HEK293 (cell line): ENCODE results near the gene TCF7L1.

ENCODE experiments used
- TRIM28 ChIP-seq: IDR thresholded peaks from 2 replicates; pipeline ENCODE4 v1.6.1; 2011; ENCODE audit warnings: low read length, control low read depth, borderline replicate concordance
- ZNF121 ChIP-seq: fragments of 450-650 bp; formaldehyde crosslinking; IDR thresholded peaks from 2 replicates; pipeline ENCODE4 v1.5.1; 2016; ENCODE audit warnings: missing biosample characterization, missing genetic modification characterization
- ZNF221 ChIP-seq: fragments of 450-650 bp; formaldehyde crosslinking; IDR thresholded peaks from 2 replicates; pipeline ENCODE4 v1.5.1; 2017; ENCODE audit warnings: missing biosample characterization, missing genetic modification characterization, borderline replicate concordance
- ZNF23 ChIP-seq: fragments of 450-650 bp; formaldehyde crosslinking; IDR thresholded peaks from 2 replicates; pipeline ENCODE4 v1.5.1; 2016; ENCODE audit warnings: missing biosample characterization, missing genetic modification characterization, borderline replicate concordance
- ZNF248 ChIP-seq: fragments of 450-650 bp; formaldehyde crosslinking; IDR thresholded peaks from 2 replicates; pipeline ENCODE4 v1.5.1; 2017; ENCODE audit warnings: missing biosample characterization, missing genetic modification characterization
- ZNF292 ChIP-seq: fragments of 450-650 bp; formaldehyde crosslinking; IDR thresholded peaks from 2 replicates; pipeline ENCODE4 v1.5.1; 2016; ENCODE audit warnings: low read depth, missing biosample characterization, missing genetic modification characterization, borderline replicate concordance
- ZNF335 ChIP-seq: fragments of 450-650 bp; formaldehyde crosslinking; conservative IDR thresholded peaks from 2 replicates; pipeline ENCODE4 v1.5.1; 2016; ENCODE audit warnings: missing biosample characterization, missing genetic modification characterization
- ZNF350 ChIP-seq: fragments of 450-650 bp; formaldehyde crosslinking; IDR thresholded peaks from 2 replicates; pipeline ENCODE4 v1.5.0; 2017; ENCODE audit warnings: missing biosample characterization, mild to moderate bottlenecking, missing genetic modification characterization
- ZNF37A ChIP-seq: fragments of 450-650 bp; IDR thresholded peaks from 2 replicates; pipeline ENCODE4 v1.5.1; 2018; ENCODE audit warnings: missing biosample characterization, missing genetic modification characterization
- ZNF404 ChIP-seq: fragments of 450-650 bp; formaldehyde crosslinking; IDR thresholded peaks from 2 replicates; pipeline ENCODE4 v1.5.1; 2017; ENCODE audit warnings: missing biosample characterization, missing genetic modification characterization
- ZNF426 ChIP-seq: fragments of 450-650 bp; formaldehyde crosslinking; IDR thresholded peaks from 2 replicates; pipeline ENCODE4 v1.5.1; 2017; ENCODE audit warnings: missing biosample characterization, missing genetic modification characterization, mild to moderate bottlenecking, inconsistent platforms, moderate library complexity
- ZNF433 ChIP-seq: fragments of 450-650 bp; formaldehyde crosslinking; IDR thresholded peaks from 2 replicates; pipeline ENCODE4 v1.5.1; 2016; ENCODE audit warnings: missing biosample characterization, missing genetic modification characterization, low read depth
- ZNF510 ChIP-seq: fragments of 450-650 bp; formaldehyde crosslinking; IDR thresholded peaks from 2 replicates; pipeline ENCODE4 v1.5.1; 2018; ENCODE audit warnings: mild to moderate bottlenecking, missing genetic modification characterization, missing biosample characterization; ENCODE audit not compliant: insufficient replicate concordance
- ZNF544 ChIP-seq: fragments of 450-650 bp; formaldehyde crosslinking; IDR thresholded peaks from 2 replicates; pipeline ENCODE4 v1.5.0; 2017; ENCODE audit warnings: missing biosample characterization, missing genetic modification characterization
- ZNF555 ChIP-seq: fragments of 450-650 bp; formaldehyde crosslinking; conservative IDR thresholded peaks from 2 replicates; pipeline ENCODE4 v1.5.1; 2017; ENCODE audit warnings: missing biosample characterization, mild to moderate bottlenecking, missing genetic modification characterization, inconsistent platforms
- ZNF585B ChIP-seq: fragments of 450-650 bp; formaldehyde crosslinking; IDR thresholded peaks from 2 replicates; pipeline ENCODE4 v1.5.1; 2016; ENCODE audit warnings: missing biosample characterization, missing genetic modification characterization
- ZNF610 ChIP-seq: fragments of 450-650 bp; formaldehyde crosslinking; IDR thresholded peaks from 2 replicates; pipeline ENCODE4 v1.5.1; 2016; ENCODE audit warnings: missing biosample characterization, missing genetic modification characterization, borderline replicate concordance
- ZNF629 ChIP-seq: fragments of 450-650 bp; formaldehyde crosslinking; IDR thresholded peaks from 2 replicates; pipeline ENCODE4 v1.5.1; 2017; ENCODE audit warnings: missing biosample characterization, missing genetic modification characterization
- ZNF670 ChIP-seq: fragments of 450-650 bp; formaldehyde crosslinking; IDR thresholded peaks from 2 replicates; pipeline ENCODE4 v1.5.1; 2016; ENCODE audit warnings: missing biosample characterization, missing genetic modification characterization, low read depth
- ZNF677 ChIP-seq: fragments of 450-650 bp; IDR thresholded peaks from 2 replicates; pipeline ENCODE4 v1.5.0; 2018; ENCODE audit warnings: missing biosample characterization, mild to moderate bottlenecking, missing genetic modification characterization, moderate library complexity
- TF ChIP-seq, protein P1 (sequence below): fragments of 450-650 bp; formaldehyde crosslinking; IDR thresholded peaks from 2 replicates; pipeline ENCODE4 v1.5.1; 2016; ENCODE audit warnings: missing biosample characterization, missing genetic modification characterization, borderline replicate concordance
- TF ChIP-seq, protein P2 (sequence below): fragments of 450-650 bp; formaldehyde crosslinking; IDR thresholded peaks from 2 replicates; pipeline ENCODE4 v1.5.1; 2016; ENCODE audit warnings: missing biosample characterization, missing genetic modification characterization
- TF ChIP-seq, protein P3 (sequence below): fragments of 450-650 bp; formaldehyde crosslinking; IDR thresholded peaks from 2 replicates; pipeline ENCODE4 v1.5.1; 2016; ENCODE audit warnings: missing biosample characterization, missing genetic modification characterization, low read depth
- TF ChIP-seq, protein P4 (sequence below): fragments of 450-650 bp; formaldehyde crosslinking; IDR thresholded peaks from 2 replicates; pipeline ENCODE4 v1.5.1; 2016; ENCODE audit warnings: missing biosample characterization, missing genetic modification characterization
- TF ChIP-seq, protein P5 (sequence below): fragments of 450-650 bp; formaldehyde crosslinking; IDR thresholded peaks from 2 replicates; pipeline ENCODE4 v1.5.1; 2016; ENCODE audit warnings: missing biosample characterization, missing genetic modification characterization

Gene TCF7L1

DNA sequence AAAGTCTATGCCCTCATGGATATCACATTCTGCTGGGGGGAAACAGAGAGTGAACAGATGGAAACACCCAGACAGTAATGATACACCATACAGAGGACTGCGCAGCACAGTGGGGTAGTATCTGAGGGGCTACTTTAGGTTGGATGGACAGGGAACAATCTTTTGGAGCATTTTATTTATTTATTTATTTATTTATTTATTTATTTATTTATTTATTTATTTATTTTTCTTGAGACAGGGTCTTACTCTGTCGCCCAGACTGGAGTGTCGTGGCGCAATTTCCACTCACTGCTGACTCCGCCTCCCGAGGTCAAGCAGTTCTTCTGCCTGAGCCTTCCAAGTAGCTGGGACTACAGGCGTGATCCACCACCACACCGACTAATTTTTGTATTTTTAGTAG lies 105.4 kb downstream of the TCF7L1 start (continued):
- TF ChIP-seq, protein P1, sequence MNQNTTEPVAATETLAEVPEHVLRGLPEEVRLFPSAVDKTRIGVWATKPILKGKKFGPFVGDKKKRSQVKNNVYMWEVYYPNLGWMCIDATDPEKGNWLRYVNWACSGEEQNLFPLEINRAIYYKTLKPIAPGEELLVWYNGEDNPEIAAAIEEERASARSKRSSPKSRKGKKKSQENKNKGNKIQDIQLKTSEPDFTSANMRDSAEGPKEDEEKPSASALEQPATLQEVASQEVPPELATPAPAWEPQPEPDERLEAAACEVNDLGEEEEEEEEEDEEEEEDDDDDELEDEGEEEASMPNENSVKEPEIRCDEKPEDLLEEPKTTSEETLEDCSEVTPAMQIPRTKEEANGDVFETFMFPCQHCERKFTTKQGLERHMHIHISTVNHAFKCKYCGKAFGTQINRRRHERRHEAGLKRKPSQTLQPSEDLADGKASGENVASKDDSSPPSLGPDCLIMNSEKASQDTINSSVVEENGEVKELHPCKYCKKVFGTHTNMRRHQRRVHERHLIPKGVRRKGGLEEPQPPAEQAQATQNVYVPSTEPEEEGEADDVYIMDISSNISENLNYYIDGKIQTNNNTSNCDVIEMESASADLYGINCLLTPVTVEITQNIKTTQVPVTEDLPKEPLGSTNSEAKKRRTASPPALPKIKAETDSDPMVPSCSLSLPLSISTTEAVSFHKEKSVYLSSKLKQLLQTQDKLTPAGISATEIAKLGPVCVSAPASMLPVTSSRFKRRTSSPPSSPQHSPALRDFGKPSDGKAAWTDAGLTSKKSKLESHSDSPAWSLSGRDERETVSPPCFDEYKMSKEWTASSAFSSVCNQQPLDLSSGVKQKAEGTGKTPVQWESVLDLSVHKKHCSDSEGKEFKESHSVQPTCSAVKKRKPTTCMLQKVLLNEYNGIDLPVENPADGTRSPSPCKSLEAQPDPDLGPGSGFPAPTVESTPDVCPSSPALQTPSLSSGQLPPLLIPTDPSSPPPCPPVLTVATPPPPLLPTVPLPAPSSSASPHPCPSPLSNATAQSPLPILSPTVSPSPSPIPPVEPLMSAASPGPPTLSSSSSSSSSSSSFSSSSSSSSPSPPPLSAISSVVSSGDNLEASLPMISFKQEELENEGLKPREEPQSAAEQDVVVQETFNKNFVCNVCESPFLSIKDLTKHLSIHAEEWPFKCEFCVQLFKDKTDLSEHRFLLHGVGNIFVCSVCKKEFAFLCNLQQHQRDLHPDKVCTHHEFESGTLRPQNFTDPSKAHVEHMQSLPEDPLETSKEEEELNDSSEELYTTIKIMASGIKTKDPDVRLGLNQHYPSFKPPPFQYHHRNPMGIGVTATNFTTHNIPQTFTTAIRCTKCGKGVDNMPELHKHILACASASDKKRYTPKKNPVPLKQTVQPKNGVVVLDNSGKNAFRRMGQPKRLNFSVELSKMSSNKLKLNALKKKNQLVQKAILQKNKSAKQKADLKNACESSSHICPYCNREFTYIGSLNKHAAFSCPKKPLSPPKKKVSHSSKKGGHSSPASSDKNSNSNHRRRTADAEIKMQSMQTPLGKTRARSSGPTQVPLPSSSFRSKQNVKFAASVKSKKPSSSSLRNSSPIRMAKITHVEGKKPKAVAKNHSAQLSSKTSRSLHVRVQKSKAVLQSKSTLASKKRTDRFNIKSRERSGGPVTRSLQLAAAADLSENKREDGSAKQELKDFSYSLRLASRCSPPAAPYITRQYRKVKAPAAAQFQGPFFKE (tag by site-specific recombination) = no peak
- TF ChIP-seq ZNF585B (tag by site-specific recombination) (no peak), TRIM28 (no peak), ZNF426 (peak; percentile 81), ZNF350 (no peak), ZNF433 (tag by site-specific recombination) (0 out of 2 replicates have a peak, but pooled peaks have one; percentile 29), ZNF670 (no peak), ZNF37A (tag by site-specific recombination) (no peak), ZNF121 (no peak), ZNF248 (tag by site-specific recombination) (no peak), ZNF555 (tag by site-specific recombination) (peak; percentile 76), ZNF610 (tag by site-specific recombination) (no peak), ZNF335 (tag by site-specific recombination) (no peak), ZNF629 (tag by site-specific recombination) (peak; percentile 36; the same call in 1 of the 2 replicates), ZNF404 (tag by site-specific recombination) (no peak), ZNF221 (tag by site-specific recombination) (no peak), ZNF510 (tag by site-specific recombination) (peak; percentile 48), ZNF544 (tag by site-specific recombination) (no peak), ZNF292 (tag by site-specific recombination) (no peak), ZNF23 (tag by site-specific recombination) (no peak), ZNF677 (tag by site-specific recombination) (no peak)
- TF ChIP-seq, protein P2, sequence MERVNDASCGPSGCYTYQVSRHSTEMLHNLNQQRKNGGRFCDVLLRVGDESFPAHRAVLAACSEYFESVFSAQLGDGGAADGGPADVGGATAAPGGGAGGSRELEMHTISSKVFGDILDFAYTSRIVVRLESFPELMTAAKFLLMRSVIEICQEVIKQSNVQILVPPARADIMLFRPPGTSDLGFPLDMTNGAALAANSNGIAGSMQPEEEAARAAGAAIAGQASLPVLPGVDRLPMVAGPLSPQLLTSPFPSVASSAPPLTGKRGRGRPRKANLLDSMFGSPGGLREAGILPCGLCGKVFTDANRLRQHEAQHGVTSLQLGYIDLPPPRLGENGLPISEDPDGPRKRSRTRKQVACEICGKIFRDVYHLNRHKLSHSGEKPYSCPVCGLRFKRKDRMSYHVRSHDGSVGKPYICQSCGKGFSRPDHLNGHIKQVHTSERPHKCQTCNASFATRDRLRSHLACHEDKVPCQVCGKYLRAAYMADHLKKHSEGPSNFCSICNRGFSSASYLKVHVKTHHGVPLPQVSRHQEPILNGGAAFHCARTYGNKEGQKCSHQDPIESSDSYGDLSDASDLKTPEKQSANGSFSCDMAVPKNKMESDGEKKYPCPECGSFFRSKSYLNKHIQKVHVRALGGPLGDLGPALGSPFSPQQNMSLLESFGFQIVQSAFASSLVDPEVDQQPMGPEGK = no peak
- TF ChIP-seq, protein P3, sequence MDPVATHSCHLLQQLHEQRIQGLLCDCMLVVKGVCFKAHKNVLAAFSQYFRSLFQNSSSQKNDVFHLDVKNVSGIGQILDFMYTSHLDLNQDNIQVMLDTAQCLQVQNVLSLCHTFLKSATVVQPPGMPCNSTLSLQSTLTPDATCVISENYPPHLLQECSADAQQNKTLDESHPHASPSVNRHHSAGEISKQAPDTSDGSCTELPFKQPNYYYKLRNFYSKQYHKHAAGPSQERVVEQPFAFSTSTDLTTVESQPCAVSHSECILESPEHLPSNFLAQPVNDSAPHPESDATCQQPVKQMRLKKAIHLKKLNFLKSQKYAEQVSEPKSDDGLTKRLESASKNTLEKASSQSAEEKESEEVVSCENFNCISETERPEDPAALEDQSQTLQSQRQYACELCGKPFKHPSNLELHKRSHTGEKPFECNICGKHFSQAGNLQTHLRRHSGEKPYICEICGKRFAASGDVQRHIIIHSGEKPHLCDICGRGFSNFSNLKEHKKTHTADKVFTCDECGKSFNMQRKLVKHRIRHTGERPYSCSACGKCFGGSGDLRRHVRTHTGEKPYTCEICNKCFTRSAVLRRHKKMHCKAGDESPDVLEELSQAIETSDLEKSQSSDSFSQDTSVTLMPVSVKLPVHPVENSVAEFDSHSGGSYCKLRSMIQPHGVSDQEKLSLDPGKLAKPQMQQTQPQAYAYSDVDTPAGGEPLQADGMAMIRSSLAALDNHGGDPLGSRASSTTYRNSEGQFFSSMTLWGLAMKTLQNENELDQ (tag by site-specific recombination) = no peak
- TF ChIP-seq, protein P4, sequence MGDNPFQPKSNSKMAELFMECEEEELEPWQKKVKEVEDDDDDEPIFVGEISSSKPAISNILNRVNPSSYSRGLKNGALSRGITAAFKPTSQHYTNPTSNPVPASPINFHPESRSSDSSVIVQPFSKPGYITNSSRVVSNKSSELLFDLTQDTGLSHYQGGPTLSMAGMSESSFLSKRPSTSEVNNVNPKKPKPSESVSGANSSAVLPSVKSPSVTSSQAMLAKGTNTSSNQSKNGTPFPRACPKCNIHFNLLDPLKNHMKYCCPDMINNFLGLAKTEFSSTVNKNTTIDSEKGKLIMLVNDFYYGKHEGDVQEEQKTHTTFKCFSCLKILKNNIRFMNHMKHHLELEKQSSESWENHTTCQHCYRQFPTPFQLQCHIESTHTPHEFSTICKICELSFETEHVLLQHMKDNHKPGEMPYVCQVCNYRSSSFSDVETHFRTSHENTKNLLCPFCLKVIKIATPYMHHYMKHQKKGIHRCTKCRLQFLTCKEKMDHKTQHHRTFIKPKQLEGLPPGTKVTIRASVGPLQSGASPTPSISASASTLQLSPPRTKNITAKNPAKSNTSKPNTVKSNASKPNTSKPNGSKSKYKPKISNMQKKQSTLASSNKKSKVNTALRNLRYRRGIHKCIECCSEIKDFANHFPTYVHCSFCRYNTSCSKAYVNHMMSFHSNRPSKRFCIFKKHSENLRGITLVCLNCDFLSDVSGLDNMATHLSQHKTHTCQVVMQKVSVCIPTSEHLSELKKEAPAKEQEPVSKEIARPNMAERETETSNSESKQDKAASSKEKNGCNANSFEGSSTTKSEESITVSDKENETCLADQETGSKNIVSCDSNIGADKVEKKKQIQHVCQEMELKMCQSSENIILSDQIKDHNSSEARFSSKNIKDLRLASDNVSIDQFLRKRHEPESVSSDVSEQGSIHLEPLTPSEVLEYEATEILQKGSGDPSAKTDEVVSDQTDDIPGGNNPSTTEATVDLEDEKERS (tag by site-specific recombination) = no peak
- TF ChIP-seq, protein P5, sequence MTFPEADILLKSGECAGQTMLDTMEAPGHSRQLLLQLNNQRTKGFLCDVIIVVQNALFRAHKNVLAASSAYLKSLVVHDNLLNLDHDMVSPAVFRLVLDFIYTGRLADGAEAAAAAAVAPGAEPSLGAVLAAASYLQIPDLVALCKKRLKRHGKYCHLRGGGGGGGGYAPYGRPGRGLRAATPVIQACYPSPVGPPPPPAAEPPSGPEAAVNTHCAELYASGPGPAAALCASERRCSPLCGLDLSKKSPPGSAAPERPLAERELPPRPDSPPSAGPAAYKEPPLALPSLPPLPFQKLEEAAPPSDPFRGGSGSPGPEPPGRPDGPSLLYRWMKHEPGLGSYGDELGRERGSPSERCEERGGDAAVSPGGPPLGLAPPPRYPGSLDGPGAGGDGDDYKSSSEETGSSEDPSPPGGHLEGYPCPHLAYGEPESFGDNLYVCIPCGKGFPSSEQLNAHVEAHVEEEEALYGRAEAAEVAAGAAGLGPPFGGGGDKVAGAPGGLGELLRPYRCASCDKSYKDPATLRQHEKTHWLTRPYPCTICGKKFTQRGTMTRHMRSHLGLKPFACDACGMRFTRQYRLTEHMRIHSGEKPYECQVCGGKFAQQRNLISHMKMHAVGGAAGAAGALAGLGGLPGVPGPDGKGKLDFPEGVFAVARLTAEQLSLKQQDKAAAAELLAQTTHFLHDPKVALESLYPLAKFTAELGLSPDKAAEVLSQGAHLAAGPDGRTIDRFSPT (tag by site-specific recombination) = no peak
